GM19238 (cell line): Measurements from ENCODE around the gene KIDINS220.

ENCODE experiments used
- DNase-seq: peaks from one replicate; pipeline ENCODE4 v3.0.0; 2011; ENCODE audit warnings: low spot score; ENCODE audit not compliant: insufficient read length

KIDINS220 gene

GRCh38 chr2:8836971-8837794 is at the start of gene KIDINS220:
TSS of gene KIDINS220 (minus strand) at chr2:8837613. CDS start at chr2:8827093, 10,520 bp downstream.
- DNase-seq = peak; percentile 96

DNA sequence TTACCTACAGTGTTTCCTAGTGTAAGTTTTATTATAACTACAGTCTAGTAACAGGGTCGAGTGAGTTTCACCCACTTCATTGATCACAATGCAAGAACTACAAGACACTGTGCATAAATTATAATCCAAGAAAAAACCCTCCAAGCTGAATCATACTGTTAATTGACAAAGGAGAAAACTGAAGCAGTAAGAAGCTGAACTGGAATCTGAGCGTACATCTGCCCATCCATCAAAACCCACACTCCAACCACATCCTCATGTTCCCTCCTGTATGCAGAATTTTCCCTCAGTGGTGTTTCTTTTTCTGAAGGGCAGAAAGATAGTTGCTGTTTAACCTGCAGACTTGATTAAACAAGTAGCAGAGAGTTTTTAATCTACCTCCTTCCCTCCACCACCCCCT is 49.5 kb upstream of the KIDINS220 start:
- DNase-seq = no peak

DNA sequence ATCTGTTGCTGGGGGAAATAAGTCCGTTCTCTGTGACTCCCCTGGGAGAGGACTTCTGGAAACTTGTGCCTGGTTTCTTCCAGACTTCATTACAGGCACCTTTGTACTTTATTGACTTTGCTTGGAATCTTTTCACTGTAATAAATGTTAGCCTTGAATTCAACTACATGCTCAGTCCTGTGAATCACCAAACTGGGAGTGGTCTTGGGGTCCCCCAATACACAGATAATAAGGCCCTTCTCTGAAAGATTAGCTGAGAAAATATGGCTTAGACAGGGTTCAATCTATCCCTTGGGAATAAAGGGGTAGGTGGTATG is 48.7 kb upstream of the KIDINS220 start:
- no peak for DNase-seq

DNA sequence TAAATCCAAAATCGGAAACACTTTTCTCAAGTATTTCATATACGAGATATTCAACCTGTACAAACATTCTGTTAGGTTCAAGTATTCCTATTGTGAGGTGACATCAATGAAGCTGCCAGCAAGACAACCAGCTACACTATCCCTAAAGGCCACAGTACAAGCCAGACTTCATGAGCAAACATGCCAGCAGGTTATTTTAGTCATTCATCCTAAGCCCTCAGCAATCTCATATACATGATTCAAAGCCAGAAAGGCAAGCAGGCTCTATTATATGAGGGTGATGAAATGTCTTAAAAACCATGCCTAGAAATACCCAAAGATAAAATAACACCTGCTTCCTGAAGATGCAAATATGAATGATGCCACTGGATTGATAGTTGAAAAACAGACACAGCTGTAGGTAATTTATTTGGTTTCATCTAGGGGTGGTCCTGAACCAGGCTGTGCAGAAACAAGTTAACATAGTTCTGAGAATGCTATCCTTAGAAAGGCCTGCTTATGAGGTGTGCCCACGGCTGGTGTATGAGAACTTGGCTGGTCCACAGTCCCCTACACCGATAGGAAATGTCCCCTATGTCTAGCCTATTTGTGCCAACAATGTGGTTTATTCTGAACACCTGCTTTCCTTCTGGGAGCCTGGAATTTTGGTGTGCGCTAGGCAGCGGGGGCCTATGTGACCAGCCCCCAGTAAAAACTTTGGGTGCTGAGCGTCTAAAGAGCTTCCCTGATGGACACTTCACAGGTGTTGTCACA is 48.2 kb upstream of the KIDINS220 start:
- no peak for DNase-seq

DNA sequence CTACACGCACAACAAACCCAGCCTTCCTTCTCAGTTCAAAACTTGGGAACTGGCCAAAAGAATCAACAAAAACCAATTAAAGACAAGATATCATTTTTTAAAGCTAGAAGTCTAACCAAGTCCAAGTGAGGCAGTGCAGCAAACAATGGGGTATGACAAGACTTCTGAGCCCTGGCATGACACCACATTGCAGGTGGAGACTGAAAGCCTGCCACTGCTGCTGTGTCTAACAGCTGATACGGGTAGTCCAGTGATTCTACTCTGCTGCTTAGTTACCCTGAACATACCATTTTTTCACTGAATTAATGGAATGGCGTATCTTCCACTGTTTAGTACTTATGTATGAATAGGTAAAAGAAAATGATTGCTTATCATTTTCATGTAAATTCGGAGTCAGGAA is 47.4 kb upstream of the KIDINS220 start:
- no peak for DNase-seq

GRCh38 chr2:8882094-8882493 is 44.7 kb upstream of the KIDINS220 start:
- DNase-seq = no peak

DNA sequence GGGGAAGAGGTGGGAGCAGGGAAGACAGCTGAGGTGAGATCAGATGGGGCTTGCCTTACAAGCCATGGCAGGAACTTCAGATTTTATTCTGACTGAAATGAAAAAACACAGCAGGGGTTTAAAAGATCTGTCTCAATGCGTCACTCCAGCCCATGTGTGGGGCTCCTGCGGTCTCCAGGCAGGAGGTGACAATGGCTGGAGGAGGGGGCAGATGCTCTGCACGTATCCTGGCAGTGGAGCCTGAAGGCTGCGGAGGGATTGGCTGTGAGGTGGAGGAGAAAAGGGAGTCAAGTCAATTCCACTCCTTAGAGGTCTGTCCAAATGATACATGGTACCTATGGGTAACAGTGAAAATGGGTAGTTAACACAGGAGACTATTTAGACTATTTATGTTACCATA is 40.5 kb upstream of the KIDINS220 start:
- DNase-seq = no peak

DNA sequence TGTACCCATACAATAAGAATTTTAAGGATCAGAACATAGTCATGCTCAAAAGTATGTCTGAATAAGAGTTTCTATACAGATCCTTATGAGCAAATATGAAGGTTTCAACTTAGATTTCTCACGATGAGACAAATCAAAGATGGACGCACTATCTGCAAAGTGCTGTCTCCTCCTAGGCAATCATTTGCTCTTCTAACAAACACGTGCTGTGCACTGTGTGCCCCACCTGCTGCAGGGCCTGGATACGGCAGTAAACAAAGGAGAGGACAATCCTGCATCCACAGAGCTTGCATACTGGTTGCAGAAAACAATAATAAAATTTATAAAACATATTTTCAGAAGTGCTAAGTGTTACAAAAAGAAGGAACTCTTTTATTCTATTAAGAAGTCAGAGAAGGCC is 39.9 kb upstream of the KIDINS220 start:
- no peak for DNase-seq

- DNase-seq = no peak
Observed at GRCh38 chr2:8876628-8877027, 39.2 kb upstream of the KIDINS220 start.

- DNase-seq = peak; percentile 10
Observed at GRCh38 chr2:8872821-8873432, 35.5 kb upstream of the KIDINS220 start.

DNA sequence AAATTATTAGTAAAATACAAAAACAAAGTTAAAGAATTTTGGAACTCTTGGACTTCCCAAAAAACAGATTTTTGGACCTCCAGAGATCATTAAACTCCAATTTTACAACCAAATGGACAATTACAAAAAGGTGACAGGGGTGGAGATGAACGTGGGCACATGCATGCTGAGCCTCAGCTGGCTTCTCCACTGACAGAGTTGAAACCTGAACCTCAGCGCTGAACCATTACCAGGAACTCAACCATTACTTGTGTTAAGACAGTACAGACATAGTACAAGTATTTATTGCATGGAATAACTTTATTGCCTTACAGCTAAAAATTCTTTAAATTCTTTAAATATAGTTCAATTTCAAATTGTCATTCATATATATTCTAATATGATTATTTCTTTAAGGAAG is 33.0 kb upstream of the KIDINS220 start:
- DNase-seq = no peak

- DNase-seq = no peak
Observed at GRCh38 chr2:8867363-8867762, 29.9 kb upstream of the KIDINS220 start.

GRCh38 chr2:8863331-8863953 is 26.0 kb upstream of the KIDINS220 start:
- no peak for DNase-seq

DNA sequence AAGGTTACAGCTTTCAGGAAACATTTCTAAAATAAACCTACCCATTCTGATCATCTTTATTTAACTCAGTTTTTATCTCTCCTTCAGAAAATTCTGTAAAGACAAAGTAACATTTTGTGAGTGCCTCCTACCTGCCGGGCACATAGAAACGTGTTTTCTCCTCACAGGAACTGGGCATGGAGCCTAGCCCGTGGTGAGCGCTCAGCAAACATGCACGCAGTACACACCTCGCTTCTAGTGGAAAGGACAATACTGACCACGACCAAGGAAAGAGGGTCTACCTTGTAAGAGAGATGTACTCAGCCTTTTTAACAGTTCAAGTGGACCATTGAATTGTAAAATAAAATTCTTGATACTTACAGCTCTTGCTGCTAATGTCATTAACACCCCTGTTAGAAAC is 24.8 kb upstream of the KIDINS220 start:
- DNase-seq = no peak

- no peak for DNase-seq
Observed at GRCh38 chr2:8861797-8862196, 24.4 kb upstream of the KIDINS220 start.

- no peak for DNase-seq
Observed at GRCh38 chr2:8860239-8860638, 22.8 kb upstream of the KIDINS220 start.

- no peak for DNase-seq
Observed at GRCh38 chr2:8858910-8859309, 21.5 kb upstream of the KIDINS220 start.

DNA sequence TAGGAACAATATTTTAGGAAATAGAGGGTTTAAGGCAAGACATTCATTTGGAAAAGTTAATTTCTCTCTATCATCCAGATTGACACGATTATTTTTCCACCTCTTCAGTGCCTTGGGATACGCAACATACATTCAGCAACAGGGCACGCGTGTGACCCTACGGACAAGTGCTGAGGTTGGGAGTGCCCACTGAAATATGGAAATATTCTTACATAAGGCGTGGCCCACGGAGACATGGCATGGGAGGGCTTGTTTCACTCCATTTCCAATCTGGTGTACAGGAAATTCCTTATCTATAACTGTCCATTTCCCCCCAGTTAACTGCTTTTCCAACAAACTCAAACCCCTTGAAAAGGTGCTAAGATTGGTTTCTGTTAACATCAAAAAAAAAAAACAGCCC is 20.9 kb upstream of the KIDINS220 start:
- DNase-seq = no peak

DNA sequence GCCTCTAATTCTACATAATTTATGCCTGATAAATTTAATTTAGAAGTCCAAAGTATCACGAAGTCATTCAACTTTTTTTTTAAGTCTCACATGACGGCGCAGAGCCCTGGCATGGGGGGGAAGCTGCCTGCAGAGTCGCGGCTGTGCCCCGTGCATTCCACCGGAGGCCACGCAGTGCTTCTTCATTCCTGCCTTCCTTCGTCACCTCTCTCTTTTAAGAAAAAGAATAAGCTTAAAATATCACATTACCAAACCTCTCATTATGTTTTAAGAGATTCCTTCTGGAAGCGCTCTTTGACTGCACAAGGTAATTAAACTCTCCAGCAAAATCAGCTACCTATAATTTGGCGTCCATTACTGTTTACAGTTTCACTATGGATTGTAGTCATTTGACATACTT is 20.3 kb upstream of the KIDINS220 start:
- DNase-seq = no peak

GRCh38 chr2:8856176-8856575 is 18.8 kb upstream of the KIDINS220 start:
- DNase-seq = no peak

- DNase-seq = no peak
Observed at GRCh38 chr2:8855010-8855409, 17.6 kb upstream of the KIDINS220 start.

GRCh38 chr2:8853426-8853825 is 16.0 kb upstream of the KIDINS220 start:
- DNase-seq = no peak
